DND-41 (cell line): ENCODE data around the gene TBC1D2B.

Experiments
- ATAC-seq: fragments of 200-7000 bp; cut with Tn5 transposase; 3 replicates; pipeline ENCODE4 v1.9.1; 2021; ENCODE audit warnings: low read depth; ENCODE audit not compliant: insufficient read depth
- DNase-seq: peaks from one replicate; pipeline ENCODE4 v3.0.0-alpha.2; 2020
- H2AFZ ChIP-seq: 2 replicates; pipeline ENCODE4 v1.6.0; 2012; ENCODE audit warnings: low read depth, low read length
- H3K27ac ChIP-seq: 2 replicates; pipeline ENCODE4 v1.5.1; 2012; ENCODE audit warnings: low read length, inconsistent platforms
- H3K27me3 ChIP-seq: fragments of 200-600 bp; sonication (generic); 2 replicates; pipeline ENCODE4 v1.6.0; 2012; ENCODE audit warnings: low read length, mild to moderate bottlenecking, inconsistent platforms; ENCODE audit not compliant: insufficient read depth, poor library complexity
- H3K36me3 ChIP-seq: 2 replicates; pipeline ENCODE4 v1.5.1; 2012; ENCODE audit warnings: low read length, inconsistent platforms; ENCODE audit not compliant: insufficient read depth
- H3K4me1 ChIP-seq: 2 replicates; pipeline ENCODE4 v1.5.1; 2012; ENCODE audit warnings: mild to moderate bottlenecking, low read length; ENCODE audit not compliant: insufficient read depth
- H3K4me2 ChIP-seq: 2 replicates; pipeline ENCODE4 v1.6.0; 2012; ENCODE audit warnings: mild to moderate bottlenecking, moderate library complexity, low read length, inconsistent platforms; ENCODE audit not compliant: insufficient read depth
- H3K4me3 ChIP-seq, 2 experiments: fragments of 200-600 bp in 1 of 2; shearing (Covaris generic) in 1 of 2; 2 replicates each; pipeline ENCODE4 v1.5.1; 2012 to 2016; ENCODE audit warnings: inconsistent platforms in 2 of 2, low read length in 2 of 2, mild to moderate bottlenecking in 2 of 2, low read depth in 1 of 2, moderate library complexity in 1 of 2
- H3K79me2 ChIP-seq: 2 replicates; pipeline ENCODE4 v1.6.0; 2012; ENCODE audit warnings: low read length, inconsistent platforms; ENCODE audit not compliant: insufficient read depth
- H3K9ac ChIP-seq: 2 replicates; pipeline ENCODE4 v1.6.0; 2012; ENCODE audit warnings: low read depth, mild to moderate bottlenecking, inconsistent platforms, low read length, moderate library complexity
- H3K9me3 ChIP-seq: 2 replicates; pipeline ENCODE4 v1.5.1; 2012; ENCODE audit warnings: low read length, moderate library complexity, mild to moderate bottlenecking, inconsistent platforms; ENCODE audit not compliant: insufficient read depth, severe bottlenecking
- H4K20me1 ChIP-seq: 2 replicates; pipeline ENCODE4 v1.6.0; 2012; ENCODE audit warnings: low read length; ENCODE audit not compliant: insufficient read depth
- CTCF ChIP-seq: IDR thresholded peaks from 2 replicates; pipeline ENCODE4 v1.5.1; 2012; ENCODE audit warnings: borderline replicate concordance, low read length, moderate library complexity, mild to moderate bottlenecking; ENCODE audit not compliant: poor library complexity, severe bottlenecking; ENCODE audit errors: extremely low read depth
- EZH2 ChIP-seq: IDR thresholded peaks from 3 replicates; pipeline ENCODE4 v1.6.1; 2012; ENCODE audit warnings: borderline replicate concordance, low read depth, mild to moderate bottlenecking, moderate library complexity, low read length, inconsistent platforms; ENCODE audit not compliant: severe bottlenecking

The TBC1D2B gene

GRCh38 chr15:78003539-78004008, 73.9 kb downstream of the TBC1D2B start:
- 0 out of 2 replicates have a peak, but pooled peaks cover 18% of the 10 kb centered on the region for H4K20me1 ChIP-seq
- DNase-seq (no peak), ATAC-seq (no peak)
- no peak overlapping the region for H3K27ac ChIP-seq
- H3K4me2 ChIP-seq: no peak overlapping the region
- H2AFZ ChIP-seq: no peak overlapping the region
- no peaks in the 10 kb centered on the region for H3K4me1 ChIP-seq
- H3K79me2 ChIP-seq: no peaks in the 10 kb centered on the region
- H3K4me3 ChIP-seq: no peak overlapping the region
- TF ChIP-seq EZH2 (no peak), CTCF (no peak)
- peaks cover 88% of the 10 kb centered on the region for H3K36me3 ChIP-seq
- no peaks in the 10 kb centered on the region for H3K27me3 ChIP-seq
- no peaks in the 10 kb centered on the region for H3K9me3 ChIP-seq
- no peak overlapping the region for H3K9ac ChIP-seq

GRCh38 chr15:78002996-78003395, 74.5 kb downstream of the TBC1D2B start:
- TF ChIP-seq EZH2 (no peak), CTCF (no peak)
- no peaks in the 10 kb centered on the region for H3K79me2 ChIP-seq
- H3K36me3 ChIP-seq: peaks cover 88% of the 10 kb centered on the region
- H3K4me2 ChIP-seq: no peak overlapping the region
- no peaks in the 10 kb centered on the region for H3K9me3 ChIP-seq
- H3K4me3 ChIP-seq: no peak overlapping the region
- no peak overlapping the region for H3K9ac ChIP-seq
- no peaks in the 10 kb centered on the region for H3K27me3 ChIP-seq
- H2AFZ ChIP-seq: no peak overlapping the region
- DNase-seq (no peak), ATAC-seq (no peak)
- H3K4me1 ChIP-seq: no peaks in the 10 kb centered on the region
- H3K27ac ChIP-seq: no peak overlapping the region
- H4K20me1 ChIP-seq: 0 out of 2 replicates have a peak, but pooled peaks cover 14% of the 10 kb centered on the region

- DNase-seq (no peak), ATAC-seq (no peak)
- H3K9ac ChIP-seq: no peak overlapping the region
- H4K20me1 ChIP-seq: 0 out of 2 replicates have a peak, but pooled peaks cover 10% of the 10 kb centered on the region
- no peaks in the 10 kb centered on the region for H3K9me3 ChIP-seq
- H3K79me2 ChIP-seq: no peaks in the 10 kb centered on the region
- H3K27me3 ChIP-seq: no peaks in the 10 kb centered on the region
- no peaks in the 10 kb centered on the region for H3K4me1 ChIP-seq
- TF ChIP-seq EZH2 (no peak), CTCF (no peak)
- peaks cover 83% of the 10 kb centered on the region for H3K36me3 ChIP-seq
- no peak overlapping the region for H3K27ac ChIP-seq
- H2AFZ ChIP-seq: no peak overlapping the region
- no peak overlapping the region for H3K4me3 ChIP-seq
- no peak overlapping the region for H3K4me2 ChIP-seq
Measured at GRCh38 chr15:78001656-78002055, 75.9 kb downstream of the TBC1D2B start.

- no peak overlapping the region for H2AFZ ChIP-seq
- 0 out of 2 replicates have a peak, but pooled peaks cover 5% of the 10 kb centered on the region for H4K20me1 ChIP-seq
- peaks cover 75% of the 10 kb centered on the region for H3K36me3 ChIP-seq
- H3K4me1 ChIP-seq: no peaks in the 10 kb centered on the region
- H3K79me2 ChIP-seq: no peaks in the 10 kb centered on the region
- H3K9ac ChIP-seq: no peak overlapping the region
- H3K27ac ChIP-seq: no peak overlapping the region
- TF ChIP-seq EZH2 (no peak), CTCF (no peak)
- no peak for ATAC-seq
- DNase-seq: no peak
- no peaks in the 10 kb centered on the region for H3K27me3 ChIP-seq
- H3K9me3 ChIP-seq: no peaks in the 10 kb centered on the region
- H3K4me2 ChIP-seq: no peak overlapping the region
- H3K4me3 ChIP-seq: no peak overlapping the region
Measured at GRCh38 chr15:78000927-78001249, 76.6 kb downstream of the TBC1D2B start.
